Measurements from ENCODE around the gene ATP11A.

GRCh38 chr13:112844879-112845278 lies 155.0 kb downstream of the ATP11A start:
- no peak for TF ChIP-seq REPIN1 (tag by site-specific recombination; IDR thresholded peaks at IDR 0.05; ENCODE audit: low read depth)
- TF ChIP-seq ZNF114 (tag by site-specific recombination; IDR thresholded peaks at IDR 0.05) = no peak
- no peak for TF ChIP-seq ZBTB49 (tag by site-specific recombination; IDR thresholded peaks at IDR 0.05; ENCODE audit: low read depth)
- TF ChIP-seq CTCF (tag by site-specific recombination; IDR thresholded peaks at IDR 0.05) = no peak
- TF ChIP-seq ZNF510 (tag by site-specific recombination; IDR thresholded peaks at IDR 0.05; ENCODE audit: insufficient replicate concordance) = no peak
- no peak for TF ChIP-seq ZNF571 (tag by site-specific recombination; IDR thresholded peaks at IDR 0.05)
- TF ChIP-seq TRIM28 (IDR thresholded peaks at IDR 0.05; ENCODE audit: borderline replicate concordance, low read length) = no peak

Measured in HEK293 (cell line).